Activated naive CD4-positive, alpha-beta T cell (primary cell): ENCODE data around the gene FABP2.
"Not testable (repeated sequence)": the region's sequence is repeated elsewhere in the genome, so short reads cannot be mapped to it uniquely, and the experiment has no call there.

Experiments
- DNase-seq, 4 experiments: peaks; one replicate each; lab custom pipeline; 2025; lab: John Stamatoyannopoulos, UW

The FABP2 gene

DNA sequence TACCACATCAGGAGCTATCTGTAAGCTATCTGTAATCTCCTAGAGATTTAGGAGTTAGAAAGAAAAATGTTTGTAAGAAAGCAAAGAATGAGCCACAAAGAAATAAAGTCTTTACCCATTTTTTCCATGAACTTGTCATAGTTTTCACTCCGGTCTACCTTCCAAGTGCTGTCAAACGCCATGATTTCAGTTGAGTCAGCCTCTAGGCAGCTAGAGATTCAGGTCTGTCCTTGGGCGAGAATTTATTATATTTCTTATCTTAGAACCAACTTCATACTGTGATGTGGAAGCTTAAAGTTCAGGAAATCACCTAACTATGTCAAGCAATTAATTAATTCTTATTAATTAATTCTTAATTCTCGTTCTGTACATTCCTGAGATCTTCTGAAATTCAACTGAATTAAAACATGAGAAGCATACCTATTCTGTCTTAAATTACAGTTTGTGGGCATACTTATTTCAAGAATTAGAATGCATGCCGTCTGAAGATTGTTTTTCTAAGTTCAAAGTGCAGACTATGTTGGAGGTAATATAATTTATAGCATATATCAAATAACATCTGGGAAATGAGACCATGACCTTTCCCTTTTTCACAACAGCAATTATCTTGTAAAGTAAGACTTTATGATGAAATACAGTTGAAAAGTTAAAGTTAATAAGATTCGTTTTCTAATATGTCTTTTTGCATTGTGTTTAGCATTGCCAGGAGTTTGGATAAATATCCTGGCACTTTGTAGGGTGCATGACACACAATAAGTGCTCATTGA is at the start of gene FABP2:
Gene FABP2, minus strand, starts transcription at position 218 of the 767 bp plus-strand sequence. Its CDS starts 36 bp downstream, at position 182.
- no peak for DNase-seq

DNA sequence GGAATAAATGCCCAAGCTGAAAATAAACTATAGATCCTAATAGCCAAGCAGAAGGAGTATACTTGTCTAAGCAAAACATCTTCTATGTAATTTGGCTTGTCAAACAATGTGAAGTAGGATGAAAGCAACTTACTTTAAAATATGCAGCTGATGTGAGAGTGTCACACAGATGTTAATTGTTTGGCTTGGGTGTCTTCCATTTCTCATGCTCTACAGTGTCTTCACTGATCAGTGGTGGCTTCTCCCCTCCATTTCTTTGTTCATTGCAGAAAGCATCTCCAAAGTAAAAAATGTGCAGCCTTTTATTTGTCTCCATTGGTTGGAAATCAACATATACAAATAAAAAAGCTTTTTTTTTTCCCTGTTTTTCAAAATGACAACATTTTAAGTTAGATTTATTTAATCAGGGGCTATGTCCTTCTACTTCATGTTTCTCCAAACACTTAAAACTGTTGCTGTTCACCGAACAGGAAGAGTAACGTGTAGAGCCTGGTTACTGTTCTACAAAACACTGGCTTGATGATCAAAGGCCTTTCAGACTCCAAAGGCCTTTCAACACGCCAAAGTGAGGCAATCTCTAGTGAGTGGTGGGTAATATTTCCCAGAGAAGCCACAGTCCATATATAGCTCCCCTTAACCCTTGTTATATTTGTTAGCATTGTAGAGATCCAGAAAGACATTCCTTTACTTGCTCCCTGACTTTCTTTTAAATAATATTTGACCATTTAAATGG is 49.2 kb upstream of the FABP2 start:
- DNase-seq: not testable (repeated sequence)

DNA sequence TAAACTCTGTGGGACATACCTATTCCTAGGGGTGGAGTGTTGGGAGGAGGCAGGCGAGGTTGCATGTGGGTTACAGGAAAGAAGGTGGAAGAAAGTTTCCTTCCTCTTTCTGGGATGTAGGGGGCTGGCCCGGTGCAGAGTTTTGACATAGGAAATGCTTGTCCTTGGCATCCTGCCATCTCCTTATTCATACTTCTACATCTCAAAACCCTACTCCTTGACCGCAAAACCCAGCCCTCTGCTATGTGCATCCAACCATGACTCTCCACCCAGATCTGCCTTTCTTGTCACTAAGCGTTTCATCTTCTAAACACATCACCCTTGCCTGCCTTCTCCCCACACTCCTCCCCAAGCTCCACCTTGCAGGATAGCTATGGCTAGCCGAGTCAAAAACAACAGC is 48.5 kb upstream of the FABP2 start:
- peak in 2 of 4 experiments; percentile 18 to 38 for DNase-seq

DNA sequence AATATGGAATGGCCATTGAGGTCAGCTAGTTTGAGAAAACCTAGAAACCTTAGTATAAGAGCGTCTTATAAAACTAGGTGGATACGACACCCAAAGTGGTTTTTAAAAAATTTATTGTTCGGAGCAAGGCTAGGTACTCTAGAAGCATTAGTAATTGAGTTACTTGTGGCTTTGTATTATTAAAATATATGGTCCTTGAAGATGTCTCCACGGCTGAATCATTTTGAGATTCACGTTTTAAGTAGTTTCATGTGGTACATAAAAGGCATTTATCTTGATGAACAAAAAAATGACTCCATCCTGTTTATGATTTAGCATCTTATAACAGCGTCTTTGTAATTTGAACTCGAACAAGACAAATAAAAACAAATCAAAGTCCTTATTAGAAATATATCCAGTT is 44.9 kb upstream of the FABP2 start:
- DNase-seq: not testable (repeated sequence)

- DNase-seq: not testable (repeated sequence)
Measured at GRCh38 chr4:119364203-119364602, 42.3 kb upstream of the FABP2 start.

DNA sequence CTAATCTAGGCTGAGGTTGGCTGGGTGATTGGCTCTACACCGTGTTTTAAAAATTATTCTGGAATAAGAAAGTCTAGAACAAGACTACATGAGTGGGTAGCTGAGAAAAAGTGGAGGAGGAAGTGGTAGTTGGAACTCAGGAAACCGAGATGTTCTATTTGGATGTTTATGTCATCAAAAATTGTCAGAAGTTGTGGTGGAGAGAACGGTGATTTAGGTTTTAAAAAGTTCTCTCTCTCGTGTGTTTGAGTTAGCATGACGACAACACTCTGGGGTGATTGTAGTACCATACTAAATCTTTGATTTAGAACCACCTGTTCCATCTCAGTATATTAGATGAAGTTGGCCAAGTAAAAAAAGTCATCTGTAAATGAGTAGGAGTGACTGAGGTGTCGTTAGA is 41.4 kb upstream of the FABP2 start:
- not testable (repeated sequence) for DNase-seq

DNA sequence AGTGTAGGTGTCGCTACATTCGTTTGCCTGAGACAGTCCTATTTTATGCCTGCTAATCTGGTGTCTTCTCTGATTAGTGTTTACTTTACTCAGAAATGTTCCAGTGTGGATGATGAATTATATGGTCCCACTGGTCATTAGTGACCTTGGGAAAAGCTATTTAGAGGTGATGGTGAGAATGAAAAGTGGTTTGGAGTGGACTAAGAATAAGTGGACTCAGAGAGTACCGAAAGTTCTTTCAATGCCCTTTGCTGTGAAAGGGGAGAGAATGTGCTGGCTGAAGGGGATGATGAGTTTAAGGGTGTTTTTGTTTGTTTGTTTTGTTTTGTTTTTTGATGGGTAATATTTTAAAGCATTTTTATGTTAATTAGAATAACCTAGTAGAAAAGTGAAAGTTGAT is 40.5 kb upstream of the FABP2 start:
- DNase-seq: not testable (repeated sequence)

DNA sequence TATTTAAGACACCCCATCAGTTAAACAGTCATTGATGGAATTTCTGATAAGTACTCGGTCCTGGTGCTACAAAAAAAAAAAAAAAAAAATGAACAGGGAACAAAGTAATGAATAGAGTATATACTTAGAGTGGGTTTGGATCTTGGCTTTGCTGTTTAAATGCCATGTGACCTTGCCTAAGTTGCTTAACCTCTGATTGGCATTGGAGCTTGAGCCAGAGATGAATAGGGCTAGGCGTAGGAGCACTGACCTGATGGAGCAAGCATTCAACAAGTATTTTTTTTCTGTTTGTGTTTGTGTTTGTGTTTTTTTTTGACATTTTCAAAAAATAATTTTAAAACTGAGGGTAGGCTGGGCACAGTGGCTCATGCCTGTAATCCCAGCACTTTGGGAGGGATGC is 37.9 kb upstream of the FABP2 start:
- DNase-seq: not testable (repeated sequence)

- not testable (repeated sequence) for DNase-seq
Measured at GRCh38 chr4:119356796-119357195, 34.9 kb upstream of the FABP2 start.

DNA sequence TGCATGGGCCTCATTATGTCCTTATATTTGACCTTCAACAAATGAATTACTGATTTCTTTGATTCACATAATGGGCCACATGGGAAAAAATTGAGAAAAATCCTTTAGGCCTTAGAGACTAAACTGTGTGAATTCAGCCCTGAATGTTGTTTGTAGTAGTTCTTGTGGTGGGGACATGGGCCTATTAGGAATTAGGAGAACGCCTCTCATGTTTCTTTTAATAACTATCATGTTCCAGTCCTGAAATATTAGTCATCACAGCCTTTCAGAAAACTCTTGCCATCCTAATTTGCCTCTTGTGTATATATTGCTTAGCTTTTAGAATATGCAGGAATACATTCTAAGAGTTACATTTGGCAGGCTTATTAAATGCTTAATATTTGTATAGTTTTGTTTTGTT is 34.1 kb upstream of the FABP2 start:
- not testable (repeated sequence) for DNase-seq

- DNase-seq: not testable (repeated sequence)
Measured at GRCh38 chr4:119353364-119353763, 31.4 kb upstream of the FABP2 start.

- not testable (repeated sequence) for DNase-seq
Measured at GRCh38 chr4:119348169-119348568, 26.2 kb upstream of the FABP2 start.

- DNase-seq: not testable (repeated sequence)
Measured at GRCh38 chr4:119343293-119343692, 21.4 kb upstream of the FABP2 start.

DNA sequence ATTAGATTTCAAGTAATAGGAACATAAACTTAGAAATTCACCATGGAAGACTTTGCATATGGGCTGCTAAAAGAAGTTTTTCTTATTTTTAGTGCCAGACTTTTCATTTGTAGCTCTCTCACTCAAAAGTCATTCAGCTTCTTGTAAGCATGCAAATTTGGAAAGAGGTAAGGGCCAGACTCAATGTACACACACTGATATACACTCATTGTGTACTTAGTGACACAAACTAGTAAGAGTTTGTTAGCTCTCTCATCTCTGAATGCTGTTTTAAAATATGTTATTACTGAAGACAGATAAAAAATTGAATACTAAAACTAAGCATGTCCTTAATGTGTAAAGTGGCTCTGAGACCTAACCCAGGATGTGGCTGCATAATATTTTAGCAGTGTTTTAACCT is 18.0 kb upstream of the FABP2 start:
- not testable (repeated sequence) for DNase-seq

DNA sequence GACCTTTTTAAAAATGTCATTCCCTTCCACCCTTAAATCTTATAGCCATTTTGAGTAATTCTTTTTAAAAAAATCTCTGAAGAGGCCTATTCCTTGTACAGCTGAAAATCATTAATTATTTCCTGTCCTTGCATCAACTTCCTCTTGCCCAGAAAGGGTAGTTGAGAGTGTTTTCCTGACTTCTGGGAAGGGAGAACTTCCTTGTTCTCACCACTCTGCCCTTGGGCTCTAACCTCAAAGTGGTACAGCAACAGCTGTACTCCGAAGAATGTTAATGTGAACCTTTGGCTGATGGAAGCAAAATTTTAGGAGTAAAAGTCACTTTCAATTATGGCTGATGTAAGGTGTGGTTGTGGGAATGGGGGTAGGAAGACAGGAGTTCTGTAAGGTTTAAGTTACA is 15.1 kb upstream of the FABP2 start:
- no peak for DNase-seq

- not testable (repeated sequence) for DNase-seq
Measured at GRCh38 chr4:119336332-119336979, 14.5 kb upstream of the FABP2 start.

- no peak for DNase-seq
Measured at GRCh38 chr4:119329835-119330620, 8.1 kb upstream of the FABP2 start.

DNA sequence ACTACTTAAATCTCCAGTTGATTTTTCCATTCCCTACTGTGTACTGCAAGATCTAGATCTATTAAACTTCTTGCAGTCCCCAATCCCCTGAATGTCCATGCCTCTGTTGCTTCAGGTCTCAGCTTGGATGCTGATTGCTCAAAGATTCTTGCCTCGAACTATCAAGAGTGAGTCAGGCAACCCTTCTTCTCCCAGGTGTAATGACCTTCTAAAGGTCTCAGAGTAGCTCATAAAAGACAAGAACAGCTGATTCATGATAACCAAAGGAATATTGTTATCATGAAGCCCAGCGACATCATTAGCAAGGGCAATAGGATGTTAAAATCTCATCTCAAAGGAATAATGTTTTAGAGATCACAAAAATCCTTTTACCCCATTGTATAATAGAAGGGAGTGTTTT is 6.8 kb upstream of the FABP2 start:
- no peak for DNase-seq

- no peak for DNase-seq
Measured at GRCh38 chr4:119317990-119318389, 3.9 kb downstream of the FABP2 start.

GRCh38 chr4:119315036-119315435 is 6.9 kb downstream of the FABP2 start:
- DNase-seq: no peak

DNA sequence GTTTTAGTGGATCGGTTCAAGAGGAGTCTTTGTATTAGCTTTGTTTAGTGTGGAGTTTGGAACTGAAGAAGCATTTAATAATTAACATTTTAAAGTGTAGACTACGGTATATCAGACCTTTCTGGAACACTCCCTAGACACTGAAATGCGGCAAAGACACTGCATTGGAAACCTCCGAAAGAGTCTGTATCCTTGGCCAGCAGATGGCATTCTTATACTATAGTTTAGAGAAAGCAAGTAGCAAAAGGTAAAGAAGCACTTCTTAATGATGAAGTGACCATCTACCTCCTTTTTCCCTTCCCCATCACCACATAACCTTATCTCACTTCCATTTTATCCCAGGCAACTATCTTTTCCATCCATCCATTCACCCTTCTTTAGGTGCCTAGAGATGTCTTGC is 7.6 kb downstream of the FABP2 start:
- peak in 2 of 4 experiments; percentile 0 to 3 for DNase-seq

DNA sequence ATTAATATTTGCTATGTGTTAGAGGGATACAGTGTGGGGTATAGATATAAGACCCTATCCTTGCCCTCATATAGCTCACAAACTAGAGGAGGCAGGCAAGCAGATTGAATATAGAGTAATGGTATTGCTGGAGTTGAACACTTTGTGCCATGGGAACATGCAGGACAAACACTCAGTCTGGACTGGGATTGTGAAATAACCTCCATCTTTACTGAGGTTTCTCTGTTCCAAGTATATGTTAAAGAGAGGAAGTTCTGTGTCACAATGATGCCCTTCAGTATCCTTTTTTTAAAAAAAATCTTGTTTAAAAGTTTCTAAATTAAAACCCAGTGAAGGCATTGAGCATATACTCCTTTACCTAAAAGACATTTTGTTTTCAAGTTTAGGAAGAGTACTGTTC is 8.7 kb downstream of the FABP2 start:
- no peak for DNase-seq
